K562 (cell line): ENCODE results near the gene COMTD1. TPM values are rescaled to one million over a fixed set of nuclear protein-coding genes. Genes with fewer than 3 reads are reported as not detected.

Experiments
- BRD9 ChIP-seq: fragments of 450-650 bp; IDR thresholded peaks from 2 replicates; pipeline ENCODE4 v1.6.1; 2018; ENCODE audit warnings: low read depth; ENCODE audit not compliant: partially characterized antibody
- HDAC8 ChIP-seq: fragments of 450-650 bp; IDR thresholded peaks from 2 replicates; pipeline ENCODE4 v1.6.1; 2016; ENCODE audit warnings: mild to moderate bottlenecking, missing genetic modification characterization, moderate library complexity, missing compliant biosample characterization
- HNRNPH1 ChIP-seq: fragments of 200-400 bp; formaldehyde crosslinking; optimal IDR thresholded peaks from 2 replicates; pipeline ENCODE3; 2017; ENCODE audit warnings: low read depth, mild to moderate bottlenecking, low read length, moderate library complexity
- ID3 ChIP-seq, 2 experiments: fragments of 250-450 bp in 1 of 2; fragments of 450-650 bp in 1 of 2; sonication (Bioruptor Pico) in 1 of 2; IDR thresholded peaks; 2 replicates each; pipeline versions ENCODE4 v1.6.1 to v1.8.0; 2016 to 2021; ENCODE audit warnings: mild to moderate bottlenecking in 2 of 2, moderate library complexity in 2 of 2, missing compliant biosample characterization in 1 of 2, missing genetic modification characterization in 1 of 2
- KAT2B ChIP-seq: IDR thresholded peaks from one replicate; pipeline ENCODE4 v1.6.1; 2012; ENCODE audit warnings: low read depth, mild to moderate bottlenecking, control low read depth, inconsistent platforms, low read length, moderate library complexity
- KLF13 ChIP-seq: fragments of 450-650 bp; IDR thresholded peaks from 2 replicates; pipeline ENCODE4 v1.6.1; 2016; ENCODE audit warnings: missing genetic modification characterization, low read depth, mild to moderate bottlenecking, missing compliant biosample characterization, moderate library complexity, borderline replicate concordance
- PHB2 ChIP-seq: fragments of 450-650 bp; IDR thresholded peaks from 2 replicates; pipeline ENCODE4 v1.6.1; 2017; ENCODE audit warnings: low read depth
- RBM17 ChIP-seq: fragments of 200-400 bp; formaldehyde crosslinking; IDR thresholded peaks from 2 replicates; pipeline ENCODE4 v1.6.1; 2017; ENCODE audit warnings: low read depth, mild to moderate bottlenecking, low read length, borderline replicate concordance
- RFX1 ChIP-seq: fragments of 450-650 bp; IDR thresholded peaks from 2 replicates; pipeline ENCODE4 v1.6.1; 2016; ENCODE audit warnings: mild to moderate bottlenecking, moderate library complexity
- SMAD4 ChIP-seq: fragments of 250-450 bp; sonication (Bioruptor Pico); conservative IDR thresholded peaks from 2 replicates; pipeline ENCODE4 v1.8.0; 2021; ENCODE audit warnings: inconsistent platforms, mild to moderate bottlenecking, moderate library complexity
- STAT5B ChIP-seq: fragments of 250-450 bp; sonication (Bioruptor Pico); IDR thresholded peaks from 2 replicates; pipeline ENCODE4 v1.8.0; 2021; ENCODE audit warnings: mild to moderate bottlenecking, inconsistent platforms
- TFAM ChIP-seq: fragments of 250-450 bp; sonication (Bioruptor Pico); conservative IDR thresholded peaks from 2 replicates; pipeline ENCODE4 v1.5.0; 2021; ENCODE audit warnings: mild to moderate bottlenecking, moderate library complexity
- TFE3 ChIP-seq: fragments of 450-650 bp; formaldehyde crosslinking; IDR thresholded peaks from 2 replicates; pipeline ENCODE4 v1.4.0; 2020; ENCODE audit warnings: mild to moderate bottlenecking, mixed read lengths
- ZBED1 ChIP-seq: IDR thresholded peaks from 2 replicates; pipeline ENCODE4 v1.6.1; 2014
- ZBTB26 ChIP-seq: fragments of 450-650 bp; formaldehyde crosslinking; IDR thresholded peaks from 2 replicates; pipeline ENCODE4 v1.4.0; 2022; ENCODE audit warnings: missing genetic modification characterization
- ZBTB9 ChIP-seq: fragments of 450-650 bp; formaldehyde crosslinking; IDR thresholded peaks from 2 replicates; pipeline ENCODE4 v1.4.0; 2020; ENCODE audit warnings: mild to moderate bottlenecking, moderate library complexity
- ZC3H8 ChIP-seq: fragments of 450-650 bp; IDR thresholded peaks from 2 replicates; pipeline ENCODE4 v1.6.1; 2017
- ZHX1 ChIP-seq: fragments of 150-350 bp; conservative IDR thresholded peaks from 2 replicates; pipeline ENCODE4 v1.6.1; 2014; ENCODE audit warnings: low read length
- ZNF143 ChIP-seq: sonication (generic); formaldehyde crosslinking; IDR thresholded peaks from 2 replicates; pipeline ENCODE4 v1.9.0; 2022; ENCODE audit warnings: mild to moderate bottlenecking, missing genetic modification reagents
- ZNF586 ChIP-seq: fragments of 450-650 bp; formaldehyde crosslinking; conservative IDR thresholded peaks from 2 replicates; pipeline ENCODE4 v1.4.0; 2020; ENCODE audit warnings: mild to moderate bottlenecking, moderate library complexity
- ZNF717 ChIP-seq: fragments of 250-450 bp; sonication (Bioruptor Pico); IDR thresholded peaks from 2 replicates; pipeline ENCODE4 v1.5.0; 2021
- ZNF764 ChIP-seq: fragments of 250-450 bp; sonication (Bioruptor Pico); IDR thresholded peaks from 2 replicates; pipeline ENCODE4 v1.4.0; 2020; ENCODE audit warnings: low read depth, mild to moderate bottlenecking, moderate library complexity
- ZNF830 ChIP-seq: fragments of 250-450 bp; sonication (Bioruptor Pico); IDR thresholded peaks from 2 replicates; pipeline ENCODE4 v1.5.0; 2021; ENCODE audit warnings: mild to moderate bottlenecking
- polyA plus RNA-seq, 8 experiments: library from polyadenylated mRNA; depleted of rRNA in 4 of 8; stranded (reverse) in 5 of 8; unstranded in 3 of 8; fragments of >200 nt; fragmentation: Nextera tagmentation in 2 of 8; fragmentation: Illumina TruSeq in 1 of 8; extraction: Ambion mirVana in 2 of 8; extraction: Trizol in 1 of 8; gene quantifications; 2 replicates each; pipeline versions ENCODE4 v1.2.1 to v1.2.3, GENCODE V29; 2011 to 2014; ENCODE audit warnings: inconsistent platforms in 1 of 8, missing spikeins in 1 of 8
- total RNA-seq, 7 experiments: library from RNA; depleted of rRNA in 6 of 7; stranded (reverse); fragments of >200 nt in 6 of 7; fragmentation: Illumina TruSeq in 2 of 7; extraction: Trizol in 2 of 7; gene quantifications; 2 replicates each; pipeline versions ENCODE4 v1.2.1 to v1.2.3, GENCODE V29; 2011 to 2021; ENCODE audit warnings: low replicate concordance in 1 of 7

COMTD1 gene
- total and polyA plus RNA-seq, 9 of the 15 experiments (the other 6 are each of a cell fraction or from before 2014, with no cell fraction given): 0.41 to 112 (median 13.7) TPM

- TF ChIP-seq ZBTB26 (no peak), RBM17 (no peak), TFAM (CRISPR knock-in tag) (no peak), KAT2B (no peak), ZNF717 (CRISPR knock-in tag) (no peak), TFE3 (CRISPR knock-in tag) (no peak), ZNF830 (CRISPR knock-in tag) (no peak), PHB2 (no peak), ZBED1 (no peak), ZNF143 (CRISPR knock-in tag) (no peak), ZNF764 (CRISPR knock-in tag) (no peak), ZBTB9 (CRISPR knock-in tag) (0 out of 2 replicates have a peak, but pooled peaks have one; percentile 12), HNRNPH1 (no peak), BRD9 (peak; percentile 88), STAT5B (CRISPR knock-in tag) (no peak), ZNF586 (CRISPR knock-in tag) (no peak), RFX1 (no peak), SMAD4 (peak; percentile 0; the same call in 1 of the 2 replicates), ZC3H8 (no peak), ZHX1 (no peak), HDAC8 (no peak; the same call in none of the 2 replicates), ID3 (CRISPR knock-in tag; IDR thresholded peaks at IDR 0.05) (no peak), ID3 (tag; IDR thresholded peaks at IDR 0.05) (peak; percentile 73; the same call in 1 of the 2 replicates), KLF13 (tag) (no peak; the same call in 1 of the 2 replicates)
Measured at GRCh38 chr10:75209921-75210281, 25.9 kb downstream of the COMTD1 start (continued).
